Measurements from ENCODE around the gene CHERP.

CHERP gene

GRCh38 chr19:16541526-16542044, 652 bp downstream of the CHERP start:
- DNase-seq, result no peak

GRCh38 chr19:16540948-16541347, 1.3 kb downstream of the CHERP start:
- no peak for DNase-seq

GRCh38 chr19:16537111-16537510, 5.1 kb downstream of the CHERP start:
- DNase-seq, result no peak

- no peak for DNase-seq
Observed at GRCh38 chr19:16536130-16536529, 6.1 kb downstream of the CHERP start.

- no peak for DNase-seq
Observed at GRCh38 chr19:16535381-16535780, 6.9 kb downstream of the CHERP start.

- DNase-seq, result no peak
Observed at GRCh38 chr19:16532440-16533234, 9.6 kb downstream of the CHERP start.

GRCh38 chr19:16531380-16531669, 10.9 kb downstream of the CHERP start:
- DNase-seq, result no peak

- no peak for DNase-seq
Observed at GRCh38 chr19:16530540-16531379, 11.5 kb downstream of the CHERP start.

- DNase-seq, result no peak
Observed at GRCh38 chr19:16529466-16530144, 12.6 kb downstream of the CHERP start.

- DNase-seq, result peak in 5 of 6 experiments; percentile 11 to 55 (median 32)
Observed at GRCh38 chr19:16527971-16528521, 14.2 kb downstream of the CHERP start.

GRCh38 chr19:16527334-16527935, 14.8 kb downstream of the CHERP start:
- DNase-seq, result no peak

GRCh38 chr19:16525751-16526481, 16.3 kb downstream of the CHERP start:
- no peak for DNase-seq

- no peak for DNase-seq
Observed at GRCh38 chr19:16524991-16525734, 17.1 kb downstream of the CHERP start.

GRCh38 chr19:16522559-16523377, 19.5 kb downstream of the CHERP start:
- no peak for DNase-seq

- DNase-seq, result no peak
Observed at GRCh38 chr19:16521715-16522289, 20.4 kb downstream of the CHERP start.

- no peak for DNase-seq
Observed at GRCh38 chr19:16520986-16521624, 21.1 kb downstream of the CHERP start.

GRCh38 chr19:16520074-16520973, 21.9 kb downstream of the CHERP start:
- DNase-seq, result no peak

GRCh38 chr19:16519230-16519687, 23.0 kb downstream of the CHERP start:
- no peak for DNase-seq

All from stimulated activated naive CD4-positive, alpha-beta T cell (primary cell).